Liver (tissue), 9 donors: ENCODE results near the gene C17orf50. TPM values are rescaled to one million over a fixed set of nuclear protein-coding genes. Genes with fewer than 3 reads are reported as not detected.

Experiments used
- DNase-seq: peaks from one replicate; pipeline ENCODE4 v3.0.0-alpha.2; 2017; ENCODE audit warnings: low spot score
- H3K27ac ChIP-seq, 2 donors: one replicate each; pipeline ENCODE4 v1.7.0; 2013; ENCODE audit warnings: inconsistent platforms in 2 of 2, low read length in 2 of 2, control low read depth in 1 of 2, low read depth in 1 of 2, mild to moderate bottlenecking in 1 of 2
- H3K27me3 ChIP-seq, 4 donors: one replicate each; pipeline versions ENCODE4 v1.6.1 to v1.7.0; 2013; ENCODE audit warnings: low read length in 3 of 4, inconsistent platforms in 1 of 4, mild to moderate bottlenecking in 1 of 4, moderate library complexity in 1 of 4; ENCODE audit not compliant: control insufficient read depth in 4 of 4, insufficient read depth in 4 of 4
- H3K36me3 ChIP-seq, 4 donors: one replicate each; pipeline versions ENCODE4 v1.6.1 to v1.7.0; 2013; ENCODE audit warnings: low read length in 3 of 4, mild to moderate bottlenecking in 3 of 4, low read depth in 1 of 4, moderate library complexity in 1 of 4; ENCODE audit not compliant: control insufficient read depth in 4 of 4, insufficient read depth in 3 of 4
- H3K4me1 ChIP-seq, 4 donors: one replicate each; pipeline versions ENCODE4 v1.6.1 to v1.7.0; 2013; ENCODE audit warnings: low read length in 3 of 4, mild to moderate bottlenecking in 3 of 4, moderate library complexity in 1 of 4; ENCODE audit not compliant: control insufficient read depth in 4 of 4, insufficient read depth in 4 of 4
- H3K4me3 ChIP-seq, 3 donors: one replicate each; pipeline versions ENCODE4 v1.6.1 to v1.7.0; 2013; ENCODE audit warnings: low read length in 3 of 3, control low read depth in 1 of 3, low read depth in 1 of 3, mild to moderate bottlenecking in 1 of 3
- H3K9ac ChIP-seq, 2 donors: one replicate each; pipeline ENCODE4 v1.7.0; 2013; ENCODE audit warnings: low read length in 2 of 2, mild to moderate bottlenecking in 2 of 2, moderate library complexity in 2 of 2, control low read depth in 1 of 2, low read depth in 1 of 2
- H3K9me3 ChIP-seq, 4 donors: one replicate each; pipeline versions ENCODE4 v1.6.1 to v1.7.0; 2013; ENCODE audit warnings: low read length in 3 of 4; ENCODE audit not compliant: control insufficient read depth in 4 of 4
- CTCF ChIP-seq: fragments of 150-350 bp; IDR thresholded peaks from 2 replicates; pipeline ENCODE4 v1.5.1; 2017; ENCODE audit warnings: improper control_type of control experiment, low read depth, low read length; ENCODE audit not compliant: missing input control
- EGR1 ChIP-seq, 2 donors: IDR thresholded peaks; 2 replicates each; pipeline ENCODE4 v1.6.1; 2016 to 2018; ENCODE audit warnings: antibody characterized with exemption in 2 of 2, low read depth in 2 of 2
- FOXA1 ChIP-seq: IDR thresholded peaks from 2 replicates; pipeline ENCODE4 v1.6.1; 2016; ENCODE audit warnings: antibody characterized with exemption
- FOXA2 ChIP-seq: IDR thresholded peaks from 2 replicates; pipeline ENCODE4 v1.6.1; 2016; ENCODE audit warnings: antibody characterized with exemption
- GABPA ChIP-seq, 2 donors: IDR thresholded peaks in 1 of 2; conservative IDR thresholded peaks in 1 of 2; 2 replicates each; pipeline ENCODE4 v1.6.1; 2016; ENCODE audit warnings: antibody characterized with exemption in 2 of 2, mild to moderate bottlenecking in 1 of 2, moderate library complexity in 1 of 2
- HNF4A ChIP-seq, 2 donors: conservative IDR thresholded peaks; 2 replicates each; pipeline ENCODE4 v1.6.1; 2016; ENCODE audit warnings: antibody characterized with exemption in 2 of 2, mild to moderate bottlenecking in 2 of 2
- HNF4G ChIP-seq: IDR thresholded peaks from 2 replicates; pipeline ENCODE4 v1.6.1; 2016; ENCODE audit warnings: antibody characterized with exemption
- JUND ChIP-seq, 2 donors: IDR thresholded peaks; 2 replicates each; pipeline ENCODE4 v1.6.1; 2016; ENCODE audit warnings: antibody characterized with exemption in 2 of 2
- RAD21 ChIP-seq, 2 donors: IDR thresholded peaks; 2 replicates each; pipeline ENCODE4 v1.6.1; 2016; ENCODE audit warnings: antibody characterized with exemption in 2 of 2, mild to moderate bottlenecking in 2 of 2
- RXRA ChIP-seq, 2 donors: IDR thresholded peaks; 2 replicates each; pipeline ENCODE4 v1.6.1; 2017 to 2018; ENCODE audit warnings: antibody characterized with exemption in 2 of 2, mild to moderate bottlenecking in 1 of 2
- SP1 ChIP-seq: IDR thresholded peaks from 2 replicates; pipeline ENCODE4 v1.6.1; 2018; ENCODE audit warnings: antibody characterized with exemption, mild to moderate bottlenecking
- TAF1 ChIP-seq: conservative IDR thresholded peaks from 2 replicates; pipeline ENCODE4 v1.6.1; 2016; ENCODE audit warnings: antibody characterized with exemption, mild to moderate bottlenecking
- YY1 ChIP-seq: IDR thresholded peaks from 2 replicates; pipeline ENCODE4 v1.6.1; 2016; ENCODE audit warnings: antibody characterized with exemption, mild to moderate bottlenecking
- ZBTB33 ChIP-seq: IDR thresholded peaks from 2 replicates; pipeline ENCODE4 v1.6.1; 2016; ENCODE audit warnings: antibody characterized with exemption
- WGBS: extraction: QIAGEN DNeasy Blood & Tissue Kit; methylation state at CpG from one replicate; pipeline ENCODE4 v1.1.7; 2013; 5-methylcytosine and 5-hydroxymethylcytosine counted together
- polyA plus RNA-seq, 2 donors: library from polyadenylated mRNA; stranded (reverse) in 1 of 2; unstranded in 1 of 2; fragments of 200-250 nt in 1 of 2; fragments of >200 nt in 1 of 2; fragmentation: Nextera tagmentation in 1 of 2; extraction: Ambion mirVana in 1 of 2; gene quantifications; one replicate each; pipeline versions ENCODE4 v1.2.1 to v1.2.3, GENCODE V29; 2013 to 2015
- total RNA-seq, 2 donors: library from RNA; depleted of rRNA; stranded (reverse); fragments of >200 nt; gene quantifications; one replicate each; pipeline ENCODE4 v1.2.3, GENCODE V29; 2014
- TF ChIP-seq, protein P1 (sequence below): IDR thresholded peaks from 2 replicates; pipeline ENCODE4 v1.6.1; 2016; ENCODE audit warnings: antibody characterized with exemption
- TF ChIP-seq, protein P2 (sequence below): IDR thresholded peaks from 2 replicates; pipeline ENCODE4 v1.6.1; 2016; ENCODE audit warnings: antibody characterized with exemption, mild to moderate bottlenecking
- TF ChIP-seq, protein P3 (sequence below): IDR thresholded peaks from 2 replicates; pipeline ENCODE4 v1.6.1; 2016; ENCODE audit warnings: antibody characterized with exemption
- donor health status: healthy.
- donor health status: healthy.
- donor health status: healthy.
- donor health status: healthy.
- donor health status: healthy.

Gene C17orf50
- total and polyA plus RNA-seq, 4 donors, result not detected

DNA sequence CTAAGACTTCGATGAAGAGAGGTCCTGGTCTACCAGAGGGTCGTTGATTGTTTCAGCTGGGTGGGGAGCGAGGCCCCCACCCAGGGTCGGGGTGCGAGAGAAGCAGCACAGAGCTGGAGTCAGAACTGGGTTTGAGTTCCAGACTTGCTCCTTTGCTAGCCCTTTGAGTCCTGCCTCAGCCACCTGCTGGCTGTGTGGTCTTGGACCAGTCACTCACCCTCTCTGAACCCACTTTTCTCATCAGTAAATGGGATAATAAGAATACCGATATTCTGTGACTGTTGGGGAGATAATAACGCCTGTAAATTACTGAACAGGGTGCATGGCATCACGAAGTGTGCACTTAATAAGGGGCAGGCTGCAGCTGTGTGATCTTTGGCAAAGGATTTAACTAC lies 35.2 kb downstream of the C17orf50 start:
- no peaks in the 10 kb centered on the region for H3K9me3 ChIP-seq
- no peak overlapping the region for H3K9ac ChIP-seq
- H3K27me3 ChIP-seq, result peaks cover 0 to 21% (median 3%) of the 10 kb centered on the region in 4 donors
- peaks cover 4 to 16% (median 10%) of the 10 kb centered on the region in 4 donors for H3K4me1 ChIP-seq
- peaks cover 0 to 2% (median 0%) of the 10 kb centered on the region in 4 donors for H3K36me3 ChIP-seq
- no peak for DNase-seq
- TF ChIP-seq RXRA (IDR thresholded peaks at IDR 0.05), result no peak
- TF ChIP-seq GABPA (IDR thresholded peaks at IDR 0.05 in 1 of 2, conservative IDR thresholded peaks at IDR 0.05 in 1 of 2), result no peak
- no peak for TF ChIP-seq YY1
- no peak for TF ChIP-seq HNF4G
- no peak for TF ChIP-seq FOXA1
- TF ChIP-seq ZBTB33, result no peak
- no peak for TF ChIP-seq CTCF
- TF ChIP-seq, protein P1, sequence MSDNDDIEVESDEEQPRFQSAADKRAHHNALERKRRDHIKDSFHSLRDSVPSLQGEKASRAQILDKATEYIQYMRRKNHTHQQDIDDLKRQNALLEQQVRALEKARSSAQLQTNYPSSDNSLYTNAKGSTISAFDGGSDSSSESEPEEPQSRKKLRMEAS, result no peak
- TF ChIP-seq EGR1 (IDR thresholded peaks at IDR 0.05; ENCODE audit: low read depth in 2 of 2), result no peak
- TF ChIP-seq FOXA2, result no peak
- TF ChIP-seq JUND (IDR thresholded peaks at IDR 0.05), result no peak
- TF ChIP-seq, protein P2, sequence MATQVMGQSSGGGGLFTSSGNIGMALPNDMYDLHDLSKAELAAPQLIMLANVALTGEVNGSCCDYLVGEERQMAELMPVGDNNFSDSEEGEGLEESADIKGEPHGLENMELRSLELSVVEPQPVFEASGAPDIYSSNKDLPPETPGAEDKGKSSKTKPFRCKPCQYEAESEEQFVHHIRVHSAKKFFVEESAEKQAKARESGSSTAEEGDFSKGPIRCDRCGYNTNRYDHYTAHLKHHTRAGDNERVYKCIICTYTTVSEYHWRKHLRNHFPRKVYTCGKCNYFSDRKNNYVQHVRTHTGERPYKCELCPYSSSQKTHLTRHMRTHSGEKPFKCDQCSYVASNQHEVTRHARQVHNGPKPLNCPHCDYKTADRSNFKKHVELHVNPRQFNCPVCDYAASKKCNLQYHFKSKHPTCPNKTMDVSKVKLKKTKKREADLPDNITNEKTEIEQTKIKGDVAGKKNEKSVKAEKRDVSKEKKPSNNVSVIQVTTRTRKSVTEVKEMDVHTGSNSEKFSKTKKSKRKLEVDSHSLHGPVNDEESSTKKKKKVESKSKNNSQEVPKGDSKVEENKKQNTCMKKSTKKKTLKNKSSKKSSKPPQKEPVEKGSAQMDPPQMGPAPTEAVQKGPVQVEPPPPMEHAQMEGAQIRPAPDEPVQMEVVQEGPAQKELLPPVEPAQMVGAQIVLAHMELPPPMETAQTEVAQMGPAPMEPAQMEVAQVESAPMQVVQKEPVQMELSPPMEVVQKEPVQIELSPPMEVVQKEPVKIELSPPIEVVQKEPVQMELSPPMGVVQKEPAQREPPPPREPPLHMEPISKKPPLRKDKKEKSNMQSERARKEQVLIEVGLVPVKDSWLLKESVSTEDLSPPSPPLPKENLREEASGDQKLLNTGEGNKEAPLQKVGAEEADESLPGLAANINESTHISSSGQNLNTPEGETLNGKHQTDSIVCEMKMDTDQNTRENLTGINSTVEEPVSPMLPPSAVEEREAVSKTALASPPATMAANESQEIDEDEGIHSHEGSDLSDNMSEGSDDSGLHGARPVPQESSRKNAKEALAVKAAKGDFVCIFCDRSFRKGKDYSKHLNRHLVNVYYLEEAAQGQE, result no peak
- TF ChIP-seq, protein P3, sequence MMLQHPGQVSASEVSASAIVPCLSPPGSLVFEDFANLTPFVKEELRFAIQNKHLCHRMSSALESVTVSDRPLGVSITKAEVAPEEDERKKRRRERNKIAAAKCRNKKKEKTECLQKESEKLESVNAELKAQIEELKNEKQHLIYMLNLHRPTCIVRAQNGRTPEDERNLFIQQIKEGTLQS, result no peak
- no peak for TF ChIP-seq SP1
- no peak for TF ChIP-seq TAF1
- TF ChIP-seq HNF4A (conservative IDR thresholded peaks at IDR 0.05), result no peak
- H3K4me3 ChIP-seq, result peak overlapping the region in 1 of 3 donors; percentile 49
- 34% methylated on average over 8 of the region's 8 CpGs for WGBS
- H3K27ac ChIP-seq, result no peak overlapping the region

GRCh38 chr17:35796942-35797341 lies 36.3 kb downstream of the C17orf50 start:
- no peak overlapping the region for H3K4me3 ChIP-seq
- DNase-seq, result no peak
- no peak overlapping the region for H3K27ac ChIP-seq
- peaks cover 0 to 21% (median 3%) of the 10 kb centered on the region in 4 donors for H3K27me3 ChIP-seq
- no peak overlapping the region for H3K9ac ChIP-seq
- peaks cover 4 to 19% (median 10%) of the 10 kb centered on the region in 4 donors for H3K4me1 ChIP-seq
- 89% methylated on average over 1 of the region's 1 CpG for WGBS
- H3K36me3 ChIP-seq, result peaks cover 0 to 2% (median 0%) of the 10 kb centered on the region in 4 donors
- no peaks in the 10 kb centered on the region for H3K9me3 ChIP-seq
- TF ChIP-seq RAD21 (IDR thresholded peaks at IDR 0.05) (no peak), EGR1 (IDR thresholded peaks at IDR 0.05; ENCODE audit: low read depth in 2 of 2) (no peak), SP1 (no peak), GABPA (IDR thresholded peaks at IDR 0.05 in 1 of 2, conservative IDR thresholded peaks at IDR 0.05 in 1 of 2) (no peak), ZBTB33 (no peak), FOXA2 (no peak), HNF4A (conservative IDR thresholded peaks at IDR 0.05) (no peak), FOXA1 (no peak), JUND (IDR thresholded peaks at IDR 0.05) (no peak)
- TF ChIP-seq, protein P1, result no peak
- TF ChIP-seq, protein P2, result no peak
